ENCODE results near the gene NHS.
"Not testable (repeated sequence)": the region's sequence is repeated elsewhere in the genome, so short reads cannot be mapped to it uniquely, and the experiment has no call there.

The NHS gene

DNA sequence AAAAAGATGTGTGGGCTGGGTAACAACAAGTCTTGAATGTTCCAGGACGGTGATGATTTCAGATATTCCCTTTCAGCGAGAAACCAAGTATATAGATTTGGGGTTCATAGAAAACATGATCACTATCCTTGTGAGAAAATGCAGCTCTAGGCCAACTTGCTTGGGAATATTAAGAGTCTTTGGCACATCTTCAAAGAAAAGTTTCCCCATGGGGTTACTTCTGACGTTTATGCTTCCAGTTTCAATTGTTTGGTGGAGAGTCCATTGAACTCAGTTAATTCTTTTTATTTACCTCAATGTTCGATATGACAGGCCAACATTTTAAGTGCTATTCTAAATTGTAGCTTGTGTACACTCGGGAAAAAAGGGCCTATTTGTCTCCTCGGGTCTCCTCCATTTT lies 126.7 kb downstream of the NHS start:
- DNase-seq: no peak

- not testable (repeated sequence) for DNase-seq
These were observed 131.4 kb downstream of the NHS start for GRCh38 chrX:17506352-17506751.

- DNase-seq: no peak
These were observed 136.6 kb downstream of the NHS start for GRCh38 chrX:17511556-17511955.

- no peak for DNase-seq
These were observed 144.4 kb downstream of the NHS start for GRCh38 chrX:17519358-17519757.

DNA sequence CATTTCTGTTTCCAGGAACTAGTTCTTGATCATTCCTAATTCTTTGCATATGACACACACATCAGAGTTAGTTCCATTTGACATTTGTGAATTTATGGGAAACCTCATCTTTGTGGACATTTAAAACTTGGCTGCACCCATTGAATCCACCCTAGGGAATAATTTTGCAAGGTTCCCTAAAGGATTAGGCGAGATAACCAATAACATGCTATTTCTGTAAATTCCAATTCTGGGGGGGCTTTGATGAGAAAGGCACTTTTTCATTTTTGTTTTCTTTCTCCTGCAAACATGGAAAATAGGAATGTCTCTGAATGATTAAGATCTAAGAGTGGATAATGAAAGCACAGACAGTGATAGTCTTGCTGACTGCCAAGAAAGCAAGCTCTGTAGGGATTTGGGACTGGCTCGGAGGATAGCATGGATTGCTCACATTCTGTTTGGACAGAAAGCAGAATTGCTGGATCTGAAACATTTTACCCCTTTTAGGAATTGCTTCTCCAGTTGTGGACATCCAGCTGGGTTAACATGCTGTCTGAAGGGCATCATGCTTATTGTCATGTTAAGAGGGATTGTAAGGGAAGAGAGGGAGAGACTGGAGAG lies 145.1 kb downstream of the NHS start:
- DNase-seq: no peak

- peak; percentile 57 for DNase-seq
These were observed 147.1 kb downstream of the NHS start for GRCh38 chrX:17521871-17522693.

GRCh38 chrX:17525266-17525665 lies 150.3 kb downstream of the NHS start:
- no peak for DNase-seq

DNA sequence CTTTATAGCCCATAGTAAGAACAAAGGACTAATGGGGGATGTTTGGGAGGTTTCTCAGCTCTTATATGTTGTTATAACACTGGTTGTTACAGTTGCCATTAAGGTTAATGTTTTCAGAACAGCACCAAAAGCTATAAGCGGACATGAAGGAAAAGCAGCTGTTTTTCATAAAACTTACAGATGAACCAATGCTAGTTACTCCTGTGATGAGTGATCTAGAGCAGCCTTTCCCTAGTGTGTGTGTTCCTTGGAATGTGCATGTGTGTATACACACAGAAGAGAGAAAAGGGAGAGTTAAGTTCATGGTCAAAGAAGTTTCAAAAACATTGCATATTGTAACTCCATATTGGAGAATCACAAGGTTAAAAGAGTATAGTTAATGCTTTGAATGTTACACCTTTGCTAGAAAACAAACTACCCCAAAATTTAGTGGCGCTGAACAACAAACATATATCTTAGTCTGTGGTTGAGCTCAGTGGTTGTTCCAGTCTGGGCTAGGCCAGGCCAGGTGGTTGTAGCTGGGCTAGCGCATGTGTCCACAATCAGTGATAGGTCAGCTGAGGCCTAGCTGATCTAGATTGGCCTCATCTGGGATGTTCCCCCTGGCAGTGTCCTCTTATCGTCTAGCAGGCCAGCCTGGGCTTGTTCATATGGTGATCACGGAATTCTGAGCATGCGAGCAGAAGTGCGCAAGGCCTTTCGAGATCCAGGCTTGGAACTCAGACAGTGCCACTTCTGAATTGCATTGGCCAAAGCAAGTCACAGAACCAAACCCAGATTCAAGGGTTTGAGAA lies 151.0 kb downstream of the NHS start:
- no peak for DNase-seq

DNA sequence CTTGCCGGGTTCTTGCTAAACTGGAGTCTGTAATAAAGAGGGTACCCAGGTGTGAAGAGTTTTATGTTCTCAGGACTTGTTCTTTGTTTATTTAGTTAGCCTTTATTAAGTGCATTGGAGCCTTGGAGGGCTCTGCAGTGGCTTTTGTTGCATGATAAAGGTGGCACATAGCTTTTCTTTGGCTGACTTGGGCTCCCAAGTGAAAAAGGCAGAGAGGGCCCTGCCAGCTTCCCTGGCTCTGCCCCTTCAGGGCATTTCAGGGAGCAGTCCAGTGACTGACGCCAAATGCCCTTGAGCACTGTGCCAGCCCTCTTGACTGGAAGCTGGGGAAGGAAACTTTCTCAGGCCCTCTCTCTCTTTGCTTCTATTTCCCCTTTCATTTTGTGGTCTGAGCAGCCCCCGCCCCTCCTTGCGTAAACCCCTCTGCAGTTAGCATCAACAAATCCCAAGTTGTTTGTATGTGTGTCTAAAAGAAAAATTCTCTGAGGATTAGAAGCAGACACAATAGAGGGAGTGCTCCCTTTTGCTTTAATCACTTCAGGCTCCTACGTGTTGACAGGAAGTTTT lies 152.2 kb downstream of the NHS start:
- no peak for DNase-seq

DNA sequence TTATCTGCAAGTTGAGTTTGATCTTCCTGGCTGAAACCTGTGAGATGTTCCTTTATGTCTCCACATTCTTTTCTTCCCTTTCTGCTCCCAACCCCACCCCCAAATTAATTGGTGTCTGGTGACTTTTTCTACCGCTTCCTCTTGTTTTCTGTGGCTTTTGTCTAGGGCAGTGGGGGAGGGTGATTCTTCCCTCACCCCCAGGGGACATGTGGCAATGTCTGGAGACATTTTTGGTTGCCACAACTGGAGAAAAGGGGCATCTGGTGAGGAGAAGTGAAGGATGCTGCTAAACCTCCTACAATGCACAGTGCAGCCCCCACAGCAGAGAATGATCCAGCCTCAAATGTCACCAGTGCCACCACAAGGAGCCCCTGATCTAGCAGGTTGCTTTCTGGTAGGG lies 152.9 kb downstream of the NHS start:
- DNase-seq: no peak

DNA sequence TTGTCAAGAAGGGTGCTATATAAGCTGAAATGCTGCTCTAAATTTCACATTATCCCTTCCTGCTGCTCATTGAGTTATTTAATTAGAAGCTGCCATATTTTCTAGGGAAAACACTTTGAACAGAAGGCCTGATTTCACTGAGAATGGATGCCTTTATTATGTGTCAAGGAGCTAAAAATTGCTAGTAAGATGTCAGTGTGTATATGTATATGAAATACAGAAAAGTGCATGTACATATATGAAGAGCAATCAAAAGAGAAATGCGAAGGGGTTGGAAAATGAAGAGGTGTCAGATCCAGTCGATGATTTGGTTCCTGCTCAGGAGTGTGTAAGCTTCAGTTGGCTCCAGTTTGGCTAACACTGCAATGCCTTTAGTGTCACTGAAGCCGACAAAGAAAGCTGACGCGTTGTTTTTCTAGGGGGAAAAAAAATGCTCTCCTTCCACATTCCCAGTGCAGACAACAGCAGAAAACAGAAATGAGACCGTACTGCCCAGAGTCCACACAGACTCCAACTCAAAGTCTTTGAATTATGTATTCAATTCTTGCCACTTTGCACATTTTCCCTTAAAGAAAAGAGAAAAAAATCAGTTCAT lies 154.2 kb downstream of the NHS start:
- no peak for DNase-seq

DNA sequence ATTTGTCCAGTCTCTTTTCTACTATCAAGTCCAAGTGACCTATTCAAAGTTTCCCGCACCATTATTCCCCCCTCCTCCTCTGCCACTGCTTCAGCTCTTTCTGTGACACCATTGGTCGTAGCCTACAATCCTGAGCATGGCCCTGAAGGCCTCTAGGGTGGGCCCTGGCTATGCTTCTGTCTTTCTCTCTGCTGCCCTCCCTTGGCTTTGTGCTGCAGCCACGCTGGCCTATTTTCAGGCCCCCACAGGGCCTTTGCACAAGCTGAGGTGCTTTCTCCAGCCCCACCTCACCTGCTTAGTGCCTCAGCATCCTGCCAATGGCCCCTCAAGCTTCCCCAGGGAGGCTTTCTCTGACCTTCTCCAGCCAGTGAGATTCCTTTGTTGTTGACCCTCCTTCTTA lies 156.5 kb downstream of the NHS start:
- DNase-seq: no peak

- no peak for DNase-seq
These were observed 160.2 kb downstream of the NHS start for GRCh38 chrX:17535229-17535628.

DNA sequence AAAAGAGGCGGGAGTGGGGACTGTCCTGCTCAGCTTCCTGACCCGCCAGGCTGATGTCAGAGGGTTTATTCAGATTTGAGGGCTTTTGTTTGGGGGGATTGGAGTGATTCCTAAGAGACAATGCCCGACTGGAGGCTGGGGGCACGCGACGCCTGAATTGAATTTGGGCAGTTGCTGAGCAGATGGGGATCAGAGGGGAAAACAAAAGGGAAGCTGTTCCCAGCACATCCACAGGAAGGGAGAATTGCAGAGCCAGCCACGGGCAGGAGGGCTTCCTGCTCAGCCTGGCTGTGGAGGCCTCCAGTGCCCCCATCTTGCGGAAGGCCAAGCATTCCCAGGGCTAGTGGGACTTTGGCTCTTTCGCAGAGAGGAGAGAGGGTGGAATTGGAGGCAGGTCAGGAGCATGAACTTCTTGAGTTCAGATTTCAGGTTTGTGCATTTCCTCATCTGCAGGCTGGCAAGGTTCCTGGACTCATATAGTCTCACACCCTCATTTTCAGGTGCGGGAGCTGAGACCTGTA lies 162.8 kb downstream of the NHS start:
- no peak for DNase-seq

DNA sequence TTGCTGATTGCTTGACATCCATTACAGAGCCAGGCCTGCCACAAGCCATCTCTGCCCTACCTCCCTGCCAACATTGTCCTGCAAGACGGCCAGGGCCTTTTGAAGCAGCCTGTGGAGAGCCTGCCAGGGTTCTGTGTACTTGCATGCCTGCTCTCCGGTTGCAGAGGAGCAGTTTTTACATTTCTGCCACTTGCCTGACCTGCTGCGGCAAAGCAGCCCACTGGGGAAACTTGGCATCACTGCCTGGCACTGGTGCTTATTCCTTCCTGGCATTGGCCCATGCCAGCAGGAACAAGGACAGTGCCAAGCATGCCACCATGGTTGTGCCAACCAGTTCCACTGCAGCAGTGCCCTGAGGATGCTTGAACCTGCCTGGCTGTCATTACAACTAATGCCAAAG lies 167.1 kb downstream of the NHS start:
- no peak for DNase-seq

- no peak for DNase-seq
These were observed 169.8 kb downstream of the NHS start for GRCh38 chrX:17544821-17545220.

DNA sequence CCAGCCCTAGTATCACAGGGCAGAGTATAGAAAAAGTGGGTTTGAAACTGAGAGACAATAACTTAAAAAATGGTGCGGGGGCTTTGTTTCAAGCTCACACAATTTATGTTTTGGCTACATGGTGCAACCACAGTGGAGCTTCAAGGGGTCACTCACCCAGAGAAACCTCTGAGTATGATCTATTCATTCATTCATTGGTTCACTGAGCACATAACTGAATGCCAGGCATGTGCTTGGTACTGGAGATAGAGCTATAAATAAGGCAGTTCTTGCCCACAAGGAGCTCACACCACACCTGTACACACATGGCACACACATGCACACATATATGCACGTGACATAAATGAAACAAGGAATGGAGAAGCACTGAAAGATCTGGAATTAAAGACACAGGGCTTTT lies 171.4 kb downstream of the NHS start:
- no peak for DNase-seq

DNA sequence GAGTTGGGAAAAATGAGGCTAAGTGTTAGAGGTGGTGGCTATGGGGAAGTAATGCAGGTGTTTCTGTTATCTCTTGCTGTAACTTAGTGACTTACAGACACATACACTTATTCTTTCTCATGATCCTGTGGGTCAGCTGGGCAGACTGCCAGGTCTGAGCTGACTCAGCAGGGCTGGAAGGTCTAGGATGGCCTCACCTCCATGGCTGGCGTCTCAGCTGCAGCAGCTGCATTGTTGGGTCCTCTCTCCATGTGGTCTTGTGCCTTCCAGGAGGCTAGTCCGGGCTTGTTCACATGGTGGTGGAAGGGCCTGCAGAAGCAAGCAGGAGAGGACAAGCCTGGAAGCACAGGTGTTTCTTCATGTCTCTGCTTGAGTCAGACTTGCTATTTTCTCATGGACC lies 172.7 kb downstream of the NHS start:
- no peak for DNase-seq

DNA sequence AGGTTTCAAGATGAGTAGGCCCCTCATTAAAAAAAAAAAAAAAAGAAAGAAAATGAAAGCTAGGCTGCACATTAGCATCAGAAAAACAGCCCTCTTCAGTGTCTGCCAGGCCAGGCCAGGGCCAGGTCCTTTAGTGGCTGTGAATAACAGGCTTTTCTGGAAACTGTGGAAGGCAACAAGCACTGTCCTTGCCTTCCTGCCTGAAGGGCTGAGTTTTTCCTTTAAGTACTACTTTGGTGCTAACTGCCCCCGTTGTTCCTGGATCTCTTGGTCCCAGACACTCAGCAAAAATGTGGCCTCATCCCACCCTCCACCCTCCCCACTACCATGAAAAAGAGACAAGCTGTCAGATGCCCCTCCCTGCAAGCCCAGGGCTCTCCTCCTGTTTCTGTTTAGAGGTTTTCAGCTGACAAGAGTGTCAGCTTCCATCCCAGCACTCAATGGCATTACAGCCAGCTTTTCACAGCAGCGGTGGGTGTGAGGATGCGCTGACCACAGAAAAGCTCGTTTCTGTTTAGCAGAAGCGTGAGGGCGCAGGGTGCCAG lies 174.2 kb downstream of the NHS start:
- DNase-seq: no peak

- no peak for DNase-seq
These were observed 175.0 kb downstream of the NHS start for GRCh38 chrX:17550011-17550410.

DNA sequence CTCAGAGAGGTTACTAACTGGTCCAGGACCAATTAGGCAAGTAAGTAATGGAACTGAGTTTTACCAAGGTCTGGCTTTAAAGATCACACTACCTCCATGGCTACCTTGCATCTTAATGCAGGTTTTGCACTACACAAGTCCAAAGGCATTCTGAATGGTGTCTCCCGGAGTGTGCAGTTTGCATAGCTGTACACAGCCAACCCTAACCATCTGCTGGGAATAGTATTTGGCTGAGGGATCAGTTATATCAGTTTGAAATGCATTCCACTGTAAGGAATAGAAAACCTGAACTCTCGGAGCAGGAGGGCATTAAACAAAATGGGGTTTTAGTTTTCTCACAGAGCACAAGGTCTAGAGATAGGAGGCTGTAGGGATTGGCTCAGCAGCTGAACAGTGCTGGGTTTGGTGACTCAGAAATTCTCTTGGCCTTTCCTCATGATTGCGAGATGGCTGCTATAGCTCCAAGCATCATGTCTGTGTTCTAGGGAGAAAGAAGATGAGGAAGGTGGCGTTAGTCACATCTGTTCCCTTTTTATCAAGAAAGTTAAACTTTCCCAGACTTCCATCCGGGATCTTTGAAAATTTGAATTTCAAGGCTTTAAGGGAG lies 177.1 kb downstream of the NHS start:
- no peak for DNase-seq

- no peak for DNase-seq
These were observed 178.5 kb downstream of the NHS start for GRCh38 chrX:17553469-17553868.

All from NCI-H2171 treated with DMSO at 0.1 percent for 48 hours (cell line).